OCI-LY3 (cell line): Measurements from ENCODE around the gene OPA3.

Source experiments
- EZH2phosphoT487 ChIP-seq: fragments of 200-600 bp; shearing (Covaris generic); IDR thresholded peaks from 2 replicates; pipeline ENCODE4 v1.6.1; 2018; ENCODE audit warnings: antibody characterized with exemption, mixed run types, low read depth
- TF ChIP-seq, protein P1 (sequence below): fragments of 200-600, 300-600 bp; sonication (generic); IDR thresholded peaks from 2 replicates; pipeline ENCODE4 v1.5.1; 2014; ENCODE audit warnings: antibody characterized with exemption, low read length, low read depth

DNA sequence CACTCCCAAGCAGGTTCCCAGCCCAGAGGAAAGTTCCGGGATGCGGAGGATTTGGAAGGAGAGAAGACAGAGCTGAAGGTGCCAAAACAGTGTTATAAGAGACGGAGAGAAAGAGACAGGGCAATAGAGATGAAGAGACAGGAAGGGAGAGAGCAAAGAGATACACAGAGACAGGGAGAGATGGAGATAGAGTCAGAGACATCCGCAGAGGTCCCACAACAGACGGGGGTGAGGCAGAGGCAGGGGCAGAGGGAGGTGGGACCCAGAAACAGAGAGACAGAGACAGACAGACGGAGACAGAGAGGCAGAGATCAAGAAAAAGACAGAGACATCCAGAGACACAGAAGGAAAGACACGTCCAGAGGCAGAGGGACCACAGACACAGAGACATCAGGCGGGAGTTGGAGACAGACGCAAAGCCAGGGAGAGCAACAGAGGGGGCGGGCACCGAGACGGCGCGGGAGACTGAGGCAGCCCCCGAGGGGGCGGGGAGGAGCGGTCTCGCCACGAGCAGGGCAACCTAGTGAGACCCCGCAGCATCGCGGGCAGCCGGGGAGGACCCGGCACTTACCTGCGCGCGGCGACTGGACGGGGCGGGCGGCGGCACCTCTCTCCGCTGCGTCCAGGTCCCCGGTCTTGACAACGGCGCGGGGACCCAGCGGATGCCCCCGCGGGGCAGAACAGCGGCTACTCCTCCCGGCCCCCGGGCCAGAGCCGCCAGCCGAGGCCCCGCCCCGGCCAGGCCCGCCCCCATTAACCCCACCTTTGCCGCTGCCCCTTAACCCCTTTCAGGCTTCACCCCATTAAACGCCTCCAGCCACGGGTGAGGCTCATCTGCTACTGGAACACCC, 17.1 kb upstream of the OPA3 start, which contains the start of gene GPR4:
- TF ChIP-seq, protein P1, sequence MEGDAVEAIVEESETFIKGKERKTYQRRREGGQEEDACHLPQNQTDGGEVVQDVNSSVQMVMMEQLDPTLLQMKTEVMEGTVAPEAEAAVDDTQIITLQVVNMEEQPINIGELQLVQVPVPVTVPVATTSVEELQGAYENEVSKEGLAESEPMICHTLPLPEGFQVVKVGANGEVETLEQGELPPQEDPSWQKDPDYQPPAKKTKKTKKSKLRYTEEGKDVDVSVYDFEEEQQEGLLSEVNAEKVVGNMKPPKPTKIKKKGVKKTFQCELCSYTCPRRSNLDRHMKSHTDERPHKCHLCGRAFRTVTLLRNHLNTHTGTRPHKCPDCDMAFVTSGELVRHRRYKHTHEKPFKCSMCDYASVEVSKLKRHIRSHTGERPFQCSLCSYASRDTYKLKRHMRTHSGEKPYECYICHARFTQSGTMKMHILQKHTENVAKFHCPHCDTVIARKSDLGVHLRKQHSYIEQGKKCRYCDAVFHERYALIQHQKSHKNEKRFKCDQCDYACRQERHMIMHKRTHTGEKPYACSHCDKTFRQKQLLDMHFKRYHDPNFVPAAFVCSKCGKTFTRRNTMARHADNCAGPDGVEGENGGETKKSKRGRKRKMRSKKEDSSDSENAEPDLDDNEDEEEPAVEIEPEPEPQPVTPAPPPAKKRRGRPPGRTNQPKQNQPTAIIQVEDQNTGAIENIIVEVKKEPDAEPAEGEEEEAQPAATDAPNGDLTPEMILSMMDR = no peak
- TF ChIP-seq EZH2phosphoT487 = no peak
